H9 (cell line): ENCODE data around the gene WLS. TPM values are rescaled to one million over a fixed set of nuclear protein-coding genes. Genes with fewer than 3 reads are reported as not detected.
"Not testable (repeated sequence)": the region's sequence is repeated elsewhere in the genome, so short reads cannot be mapped to it uniquely, and the experiment has no call there.

Experiments
- DNase-seq: peaks from one replicate; pipeline ENCODE4 v3.0.0-alpha.2; 2017
- H2AFZ ChIP-seq: one replicate; pipeline ENCODE4 v1.6.1; 2013; ENCODE audit warnings: mild to moderate bottlenecking, low read length, control low read depth, moderate library complexity
- H2AK5ac ChIP-seq: 2 replicates; pipeline ENCODE4 v1.6.1; 2013; ENCODE audit warnings: low read length, control low read depth, mixed read lengths; ENCODE audit not compliant: insufficient read length
- H2BK120ac ChIP-seq: one replicate; pipeline ENCODE4 v1.6.1; 2013; ENCODE audit warnings: low read depth, mild to moderate bottlenecking, low read length, control low read depth, inconsistent platforms; ENCODE audit not compliant: poor library complexity, severe bottlenecking
- H2BK12ac ChIP-seq: 2 replicates; pipeline ENCODE4 v1.6.1; 2013; ENCODE audit warnings: low read length, control low read depth, mixed read lengths, low read depth; ENCODE audit not compliant: insufficient read length
- H2BK15ac ChIP-seq: 2 replicates; pipeline ENCODE4 v1.6.1; 2013; ENCODE audit warnings: low read depth, low read length, control low read depth
- H2BK20ac ChIP-seq: one replicate; pipeline ENCODE4 v1.6.1; 2013; ENCODE audit warnings: low read depth, mild to moderate bottlenecking, low read length, control low read depth, inconsistent platforms; ENCODE audit not compliant: poor library complexity, severe bottlenecking
- H2BK5ac ChIP-seq: 2 replicates; pipeline ENCODE4 v1.6.1; 2013; ENCODE audit warnings: low read length, control low read depth, mixed read lengths; ENCODE audit not compliant: insufficient read length
- H3K14ac ChIP-seq: 2 replicates; pipeline ENCODE4 v1.6.1; 2013; ENCODE audit warnings: low read length, control low read depth; ENCODE audit not compliant: insufficient read depth
- H3K18ac ChIP-seq: 2 replicates; pipeline ENCODE4 v1.6.1; 2013; ENCODE audit warnings: low read depth, mild to moderate bottlenecking, mixed read lengths, low read length, control low read depth; ENCODE audit not compliant: insufficient read length
- H3K23ac ChIP-seq: 2 replicates; pipeline ENCODE4 v1.6.1; 2013; ENCODE audit warnings: low read length, control low read depth, mixed read lengths, low read depth; ENCODE audit not compliant: insufficient read length
- H3K23me2 ChIP-seq: 2 replicates; pipeline ENCODE4 v1.6.1; 2013; ENCODE audit warnings: low read depth, mild to moderate bottlenecking, mixed read lengths, low read length, control low read depth; ENCODE audit not compliant: insufficient read length, poor library complexity, severe bottlenecking
- H3K27ac ChIP-seq: 2 replicates; pipeline ENCODE4 v1.5.1; 2013; ENCODE audit warnings: low read length, control low read depth, mixed read lengths, low read depth; ENCODE audit not compliant: insufficient read length
- H3K27me3 ChIP-seq: 2 replicates; pipeline ENCODE4 v1.6.1; 2013; ENCODE audit warnings: low read length, control low read depth, inconsistent platforms; ENCODE audit not compliant: insufficient read depth
- H3K4ac ChIP-seq: 2 replicates; pipeline ENCODE4 v1.6.1; 2013; ENCODE audit warnings: low read depth, mild to moderate bottlenecking, control low read depth, inconsistent platforms, low read length, moderate library complexity
- H3K4me1 ChIP-seq: 2 replicates; pipeline ENCODE4 v1.6.1; 2013; ENCODE audit warnings: low read length, control low read depth, inconsistent platforms; ENCODE audit not compliant: insufficient read depth
- H3K4me2 ChIP-seq: 2 replicates; pipeline ENCODE4 v1.6.1; 2013; ENCODE audit warnings: low read length, control low read depth, mixed read lengths; ENCODE audit not compliant: insufficient read length, insufficient read depth
- H3K56ac ChIP-seq: 2 replicates; pipeline ENCODE4 v1.6.1; 2013; ENCODE audit warnings: low read depth, mild to moderate bottlenecking, mixed read lengths, low read length, control low read depth; ENCODE audit not compliant: insufficient read length
- H3K79me1 ChIP-seq: 2 replicates; pipeline ENCODE4 v1.6.1; 2013; ENCODE audit warnings: low read depth, mild to moderate bottlenecking, moderate library complexity, low read length, control low read depth, inconsistent platforms; ENCODE audit not compliant: insufficient read depth, poor library complexity, severe bottlenecking
- H3K79me2 ChIP-seq: 2 replicates; pipeline ENCODE4 v1.6.1; 2013; ENCODE audit warnings: low read length, control low read depth, inconsistent platforms; ENCODE audit not compliant: insufficient read depth
- H3K9ac ChIP-seq: 2 replicates; pipeline ENCODE4 v1.6.1; 2013; ENCODE audit warnings: low read length, control low read depth, mixed read lengths; ENCODE audit not compliant: insufficient read length; ENCODE audit errors: extremely low read depth
- H3K9me3 ChIP-seq: one replicate; pipeline ENCODE4 v1.6.1; 2013; ENCODE audit warnings: low read depth, low read length, inconsistent platforms; ENCODE audit not compliant: control insufficient read depth
- H3T11ph ChIP-seq: one replicate; pipeline ENCODE4 v1.6.1; 2013; ENCODE audit warnings: mild to moderate bottlenecking, low read length, control low read depth, inconsistent platforms
- H4K20me1 ChIP-seq: one replicate; pipeline ENCODE4 v1.6.1; 2013; ENCODE audit not compliant: control insufficient read depth, insufficient read length, insufficient read depth
- H4K5ac ChIP-seq: 2 replicates; pipeline ENCODE4 v1.6.1; 2013; ENCODE audit warnings: low read depth, mild to moderate bottlenecking, mixed read lengths, low read length, control low read depth; ENCODE audit not compliant: insufficient read length
- H4K8ac ChIP-seq: replicated peaks from 2 replicates; pipeline ENCODE4 v1.6.1; 2013; ENCODE audit warnings: low read length, control low read depth, mixed read lengths, low read depth; ENCODE audit not compliant: insufficient read length
- H4K91ac ChIP-seq: 2 replicates; pipeline ENCODE4 v1.6.1; 2013; ENCODE audit warnings: low read depth, mild to moderate bottlenecking, moderate library complexity, mixed read lengths, low read length, control low read depth; ENCODE audit not compliant: insufficient read length
- H3K27ac Mint-ChIP-seq, 3 experiments: 2 replicates in 2 of 3; 3 replicates in 1 of 3; pipeline ENCODE4 v1.8.0; 2020 to 2021; ENCODE audit warnings: mixed read lengths in 3 of 3, mild to moderate bottlenecking in 1 of 3, moderate library complexity in 1 of 3
- H3K27me3 Mint-ChIP-seq: 2 replicates; pipeline ENCODE4 v1.8.0; 2021; ENCODE audit warnings: low read depth, mild to moderate bottlenecking, moderate library complexity, mixed read lengths
- H3K36me3 Mint-ChIP-seq, 3 experiments: 2 replicates in 2 of 3; 3 replicates in 1 of 3; pipeline ENCODE4 v1.8.0; 2020 to 2021; ENCODE audit warnings: low read depth in 3 of 3, mixed read lengths in 3 of 3; ENCODE audit not compliant: insufficient read depth in 1 of 3
- H3K4me1 Mint-ChIP-seq, 2 experiments: 2 replicates each; pipeline ENCODE4 v1.8.0; 2020; ENCODE audit warnings: mixed read lengths in 2 of 2
- H3K4me3 Mint-ChIP-seq, 2 experiments: 2 replicates in 1 of 2; 3 replicates in 1 of 2; pipeline ENCODE4 v1.8.0; 2020 to 2021; ENCODE audit warnings: mild to moderate bottlenecking in 2 of 2, mixed read lengths in 2 of 2, moderate library complexity in 1 of 2
- H3K9me3 Mint-ChIP-seq, 2 experiments: 2 replicates in 1 of 2; 3 replicates in 1 of 2; pipeline ENCODE4 v1.8.0; 2020; ENCODE audit warnings: mild to moderate bottlenecking in 2 of 2, mixed read lengths in 2 of 2, moderate library complexity in 1 of 2
- CTCF ChIP-seq: fragments of 200-600 bp; sonication (generic); conservative IDR thresholded peaks from 3 replicates; pipeline ENCODE4 v1.8.0; 2021; ENCODE audit warnings: antibody characterized with exemption, mild to moderate bottlenecking
- WGBS: extraction: QIAGEN DNeasy Blood & Tissue Kit; methylation state at CpG from one replicate; pipeline ENCODE4 v1.1.7; 2013; ENCODE audit warnings: missing lambda C conversion rate, low lambda C conversion rate, mixed read lengths; ENCODE audit not compliant: insufficient read length; ENCODE audit errors: extremely low coverage; 5-methylcytosine and 5-hydroxymethylcytosine counted together
- total RNA-seq: library from RNA; stranded (reverse); gene quantifications from 2 replicates; pipeline ENCODE4 v1.2.1, GENCODE V29; 2021

The WLS gene
- total RNA-seq, 1 experiment from 2014 or later = 0.94 TPM

GRCh38 chr1:68162761-68163160, 69.6 kb downstream of the WLS start:
- H2BK5ac ChIP-seq = no peak overlapping the region
- Mint-ChIP-seq H3K27ac (no peak overlapping the region), H3K4me3 (no peak overlapping the region), H3K9me3 (no peaks in the 10 kb centered on the region), H3K27me3 (peaks cover 26% of the 10 kb centered on the region), H3K4me1 (peaks cover 0 to 2% of the 10 kb centered on the region in 2 experiments; a peak in 1 of 4 replicates), H3K36me3 (no peaks in the 10 kb centered on the region)
- no peak overlapping the region for H4K91ac ChIP-seq
- no peak overlapping the region for H3K4ac ChIP-seq
- H2BK12ac ChIP-seq = no peak overlapping the region
- H3K4me1 ChIP-seq = no peaks in the 10 kb centered on the region
- H3K9me3 ChIP-seq = no peaks in the 10 kb centered on the region
- peak; percentile 59 for DNase-seq
- no peak overlapping the region for H3K27ac ChIP-seq
- no peak overlapping the region for H2BK20ac ChIP-seq
- H4K5ac ChIP-seq = no peak overlapping the region
- H3K56ac ChIP-seq = no peak overlapping the region
- no peak overlapping the region for H4K8ac ChIP-seq
- TF ChIP-seq CTCF = peak; percentile 64
- H3K18ac ChIP-seq = peak overlapping the region; percentile 48
- no peak overlapping the region for H3K4me2 ChIP-seq
- H4K20me1 ChIP-seq = no peaks in the 10 kb centered on the region
- no peaks in the 10 kb centered on the region for H3K23me2 ChIP-seq
- no peaks in the 10 kb centered on the region for H3K79me2 ChIP-seq
- H3K14ac ChIP-seq = no peak overlapping the region
- no peak overlapping the region for H2AFZ ChIP-seq
- no peaks in the 10 kb centered on the region for H3K27me3 ChIP-seq
- no peak overlapping the region for H3T11ph ChIP-seq
- H2BK120ac ChIP-seq = no peak overlapping the region
- H2BK15ac ChIP-seq = 0 out of 2 replicates have a peak overlapping the region, but pooled peaks have one; percentile 25
- no peak overlapping the region for H2AK5ac ChIP-seq
- H3K23ac ChIP-seq = no peak overlapping the region
- no peak overlapping the region for H3K9ac ChIP-seq
- H3K79me1 ChIP-seq = no peaks in the 10 kb centered on the region
- no CpG with 5 or more reads among the region's 16 CpGs for WGBS

- not testable (repeated sequence) for DNase-seq, H4K91ac ChIP-seq, H2BK12ac ChIP-seq, H3K27ac Mint-ChIP-seq, H3K4me1 ChIP-seq, H2AK5ac ChIP-seq, H3K36me3 Mint-ChIP-seq, H3K23ac ChIP-seq, H4K20me1 ChIP-seq, H3K9me3 ChIP-seq, H3K79me1 ChIP-seq, H3K23me2 ChIP-seq, H3K9me3 Mint-ChIP-seq, H3K27ac ChIP-seq, H3T11ph ChIP-seq, H2AFZ ChIP-seq, H3K4me3 Mint-ChIP-seq, H2BK120ac ChIP-seq, H3K18ac ChIP-seq, H3K79me2 ChIP-seq, H3K56ac ChIP-seq, H3K14ac ChIP-seq, H4K8ac ChIP-seq, H3K4me2 ChIP-seq, H3K27me3 ChIP-seq, H3K4ac ChIP-seq, H2BK15ac ChIP-seq, H2BK20ac ChIP-seq, H4K5ac ChIP-seq, H3K9ac ChIP-seq, H2BK5ac ChIP-seq, H3K4me1 Mint-ChIP-seq
- peaks cover 30% of the 10 kb centered on the region for H3K27me3 Mint-ChIP-seq
- no CpG with 5 or more reads among the region's 12 CpGs for WGBS
Observed at GRCh38 chr1:68161672-68162071, 70.7 kb downstream of the WLS start.
